Bronchial epithelial cell (primary cell): ENCODE data around the gene CMKLR1. TPM values are rescaled to one million over a fixed set of nuclear protein-coding genes. Genes with fewer than 3 reads are reported as not detected.
A peak's percentile ranks its signal among the peaks of the same experiment; 100 is the strongest.

Experiments used
- DNase-seq: peaks from one replicate; pipeline ENCODE4 v3.0.0-alpha.2; 2010; ENCODE audit warnings: low read depth
- FAIRE-seq: peaks from 2 replicates; lab custom pipeline; 2011; peaks lifted over from hg19 to GRCh38; lab: Jason Lieb, UNC
- H3K27me3 ChIP-seq: 2 replicates; pipeline ENCODE4 v1.5.1; 2011; ENCODE audit warnings: low read length; ENCODE audit not compliant: control insufficient read depth, insufficient read depth
- H3K36me3 ChIP-seq: 2 replicates; pipeline ENCODE4 v1.5.1; 2011; ENCODE audit warnings: low read length; ENCODE audit not compliant: control insufficient read depth, insufficient read depth
- H3K4me3 ChIP-seq: 2 replicates; pipeline ENCODE4 v1.5.1; 2011; ENCODE audit warnings: mild to moderate bottlenecking, low read depth, low read length, control low read depth
- total RNA-seq: library from RNA; depleted of rRNA; stranded (reverse); fragments of >200 nt; gene quantifications from 2 replicates; pipeline ENCODE4 v1.2.1, GENCODE V29; 2014
- TF ChIP-seq, protein P1 (sequence below): IDR thresholded peaks from 2 replicates; pipeline ENCODE4 v1.5.1; 2011; ENCODE audit warnings: mild to moderate bottlenecking, moderate library complexity, low read length, control low read depth, inconsistent platforms; ENCODE audit not compliant: insufficient read depth, severe bottlenecking

Gene CMKLR1
- total RNA-seq, 1 donor from 2014 or later: not detected

DNA sequence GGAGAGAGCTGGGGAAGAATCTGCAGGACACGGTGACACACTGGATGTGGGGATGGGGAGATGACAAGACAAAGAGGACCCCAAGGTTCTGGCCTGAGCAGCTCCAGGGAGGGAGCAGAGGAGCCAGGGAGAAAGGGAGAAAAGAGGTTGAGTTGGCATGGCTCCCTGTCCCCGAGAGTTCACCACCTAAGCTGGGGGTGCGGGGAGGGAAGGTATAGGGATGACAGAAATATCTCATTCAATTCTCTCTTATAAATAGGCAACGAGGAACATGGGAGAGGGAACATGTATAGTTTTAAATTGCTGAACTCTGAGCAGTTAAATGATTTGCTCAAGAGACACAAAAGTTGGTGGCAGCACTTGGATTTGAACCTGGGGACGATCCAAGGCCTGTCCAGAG, 85.1 kb downstream of the CMKLR1 start:
- Histone ChIP-seq H3K4me3 (no peak overlapping the region), H3K27me3 (no peaks in the 10 kb centered on the region), H3K36me3 (no peaks in the 10 kb centered on the region)
- TF ChIP-seq, protein P1, sequence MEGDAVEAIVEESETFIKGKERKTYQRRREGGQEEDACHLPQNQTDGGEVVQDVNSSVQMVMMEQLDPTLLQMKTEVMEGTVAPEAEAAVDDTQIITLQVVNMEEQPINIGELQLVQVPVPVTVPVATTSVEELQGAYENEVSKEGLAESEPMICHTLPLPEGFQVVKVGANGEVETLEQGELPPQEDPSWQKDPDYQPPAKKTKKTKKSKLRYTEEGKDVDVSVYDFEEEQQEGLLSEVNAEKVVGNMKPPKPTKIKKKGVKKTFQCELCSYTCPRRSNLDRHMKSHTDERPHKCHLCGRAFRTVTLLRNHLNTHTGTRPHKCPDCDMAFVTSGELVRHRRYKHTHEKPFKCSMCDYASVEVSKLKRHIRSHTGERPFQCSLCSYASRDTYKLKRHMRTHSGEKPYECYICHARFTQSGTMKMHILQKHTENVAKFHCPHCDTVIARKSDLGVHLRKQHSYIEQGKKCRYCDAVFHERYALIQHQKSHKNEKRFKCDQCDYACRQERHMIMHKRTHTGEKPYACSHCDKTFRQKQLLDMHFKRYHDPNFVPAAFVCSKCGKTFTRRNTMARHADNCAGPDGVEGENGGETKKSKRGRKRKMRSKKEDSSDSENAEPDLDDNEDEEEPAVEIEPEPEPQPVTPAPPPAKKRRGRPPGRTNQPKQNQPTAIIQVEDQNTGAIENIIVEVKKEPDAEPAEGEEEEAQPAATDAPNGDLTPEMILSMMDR: no peak
- FAIRE-seq (no peak), DNase-seq (no peak)

DNA sequence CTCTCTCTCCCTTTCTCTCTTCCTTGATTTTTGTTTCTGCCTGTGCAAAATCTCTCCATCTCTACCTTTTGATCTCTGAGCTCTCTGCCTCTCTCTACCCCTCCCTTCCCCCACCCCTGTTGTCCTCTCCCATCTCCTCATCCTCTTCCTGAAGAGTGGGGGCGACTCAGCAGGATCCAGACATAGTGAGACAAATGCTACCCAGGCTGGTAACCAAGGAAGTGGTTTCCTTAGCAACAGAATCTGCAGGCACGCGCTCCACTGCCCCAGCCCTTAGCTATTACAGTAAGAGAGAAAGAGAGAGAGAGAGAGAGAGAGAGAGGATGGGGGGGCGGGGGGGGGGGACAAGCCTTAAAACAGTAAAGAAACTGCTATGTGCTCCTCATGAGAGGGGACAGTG, 85.6 kb downstream of the CMKLR1 start:
- FAIRE-seq (no peak), DNase-seq (no peak)
- Histone ChIP-seq H3K36me3 (no peaks in the 10 kb centered on the region), H3K4me3 (no peak overlapping the region), H3K27me3 (no peaks in the 10 kb centered on the region)
- TF ChIP-seq, protein P1: no peak

DNA sequence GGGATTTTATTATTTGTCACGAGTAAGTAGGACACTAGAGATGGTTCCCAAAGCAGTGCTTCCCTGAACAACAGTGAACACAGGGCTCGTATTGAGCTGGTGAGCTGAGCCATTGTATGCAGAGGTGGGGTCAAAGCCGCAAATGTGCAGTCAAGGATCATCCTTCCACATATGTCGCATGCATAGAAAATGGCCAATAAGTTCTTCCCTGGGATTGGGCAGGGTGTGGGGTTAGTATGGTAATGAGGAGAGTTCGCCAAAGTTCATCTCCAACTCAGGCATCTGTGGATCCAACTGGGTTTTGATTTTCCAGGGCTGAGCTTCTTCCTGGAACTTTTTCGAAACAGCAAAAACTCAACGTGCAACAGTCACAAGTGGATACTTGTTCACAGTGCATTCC, 86.6 kb downstream of the CMKLR1 start:
- no peak overlapping the region for H3K4me3 ChIP-seq
- FAIRE-seq: no peak
- DNase-seq: no peak
- H3K36me3 ChIP-seq: no peaks in the 10 kb centered on the region
- H3K27me3 ChIP-seq: no peaks in the 10 kb centered on the region
- TF ChIP-seq, protein P1: no peak

DNA sequence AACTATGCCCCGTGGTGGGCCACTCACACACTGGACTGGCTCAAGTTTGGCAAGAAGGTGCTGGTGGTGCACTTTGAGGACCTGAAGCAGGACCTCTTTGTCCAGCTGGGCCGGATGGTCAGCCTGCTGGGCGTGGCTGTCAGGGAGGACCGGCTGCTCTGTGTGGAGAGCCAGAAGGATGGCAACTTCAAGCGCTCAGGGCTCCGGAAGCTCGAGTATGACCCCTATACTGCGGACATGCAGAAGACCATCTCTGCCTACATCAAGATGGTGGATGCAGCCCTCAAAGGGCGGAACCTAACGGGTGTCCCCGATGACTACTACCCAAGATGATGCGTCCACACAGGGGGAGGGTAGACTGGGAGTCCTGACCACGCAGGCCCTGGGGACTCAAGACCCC, 91.1 kb downstream of the CMKLR1 start:
- H3K27me3 ChIP-seq: no peaks in the 10 kb centered on the region
- TF ChIP-seq, protein P1: no peak
- H3K36me3 ChIP-seq: no peaks in the 10 kb centered on the region
- FAIRE-seq (peak; percentile 13), DNase-seq (no peak)
- H3K4me3 ChIP-seq: no peak overlapping the region

DNA sequence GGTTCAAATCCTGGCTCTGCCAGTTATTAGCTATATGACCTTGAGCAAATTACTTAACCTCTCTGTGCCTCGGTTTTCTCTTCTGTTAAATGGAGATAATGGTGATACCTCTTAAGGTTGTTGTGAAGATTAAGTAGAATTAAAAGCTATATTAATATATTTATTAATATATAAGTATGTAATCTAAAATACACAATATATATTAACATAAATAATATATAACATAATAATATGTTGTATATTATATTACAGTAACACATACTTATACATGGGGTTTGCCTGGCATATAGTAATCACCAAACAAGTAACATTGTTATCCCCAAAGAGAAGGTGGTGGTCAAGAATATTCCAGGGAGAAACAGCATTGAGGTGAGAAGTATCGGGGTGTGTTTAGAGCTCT, 92.0 kb downstream of the CMKLR1 start:
- Histone ChIP-seq H3K4me3 (no peak overlapping the region), H3K36me3 (no peaks in the 10 kb centered on the region), H3K27me3 (no peaks in the 10 kb centered on the region)
- FAIRE-seq (no peak), DNase-seq (no peak)
- TF ChIP-seq, protein P1: no peak

DNA sequence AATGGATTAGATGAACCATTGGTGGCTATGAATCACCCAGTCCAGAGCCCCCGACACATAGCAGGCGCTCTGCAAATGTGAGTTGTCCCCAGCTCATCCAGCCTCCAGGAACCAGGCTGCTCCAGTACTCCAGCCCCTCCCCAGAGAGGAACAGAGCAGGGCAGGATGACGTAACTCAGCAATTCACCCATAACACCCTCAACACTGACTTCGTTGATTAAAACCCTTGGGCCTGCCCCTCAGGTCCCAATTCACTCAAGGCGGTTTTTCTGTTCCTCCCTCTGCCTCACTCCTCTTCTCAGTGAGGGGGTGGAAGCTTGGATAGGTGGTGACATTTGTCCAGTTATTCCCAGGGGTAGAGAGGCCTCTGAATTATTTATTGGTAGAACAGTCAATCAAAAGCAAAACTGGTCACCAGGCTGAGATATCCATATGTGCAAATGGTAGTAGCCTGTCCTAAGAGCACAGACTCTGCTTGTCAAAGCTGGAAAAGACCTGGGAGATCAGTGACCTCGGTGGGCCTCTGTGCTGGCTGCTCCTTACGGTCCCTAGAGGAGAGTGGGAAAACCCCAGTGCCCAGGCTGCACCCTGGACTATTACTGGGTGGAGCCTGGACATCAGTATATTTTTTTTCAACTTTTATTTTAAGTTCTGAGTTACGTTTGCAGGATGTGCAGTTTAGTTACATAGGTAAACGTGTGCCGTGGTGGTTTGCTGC, 97.0 kb downstream of the CMKLR1 start:
- TF ChIP-seq, protein P1: no peak
- DNase-seq: no peak
- Histone ChIP-seq H3K4me3 (no peak overlapping the region), H3K36me3 (no peaks in the 10 kb centered on the region), H3K27me3 (no peaks in the 10 kb centered on the region)
- no peak for FAIRE-seq
